HG03060 (cell line): ENCODE data around the gene TDP1.

Experiments
- ATAC-seq: cut with Tn5 transposase; IDR thresholded peaks from one replicate; pipeline ENCODE4 v1.9.1; 2021; ENCODE audit warnings: low read depth, moderate number of reproducible peaks; ENCODE audit not compliant: unreplicated experiment

TDP1 gene

DNA sequence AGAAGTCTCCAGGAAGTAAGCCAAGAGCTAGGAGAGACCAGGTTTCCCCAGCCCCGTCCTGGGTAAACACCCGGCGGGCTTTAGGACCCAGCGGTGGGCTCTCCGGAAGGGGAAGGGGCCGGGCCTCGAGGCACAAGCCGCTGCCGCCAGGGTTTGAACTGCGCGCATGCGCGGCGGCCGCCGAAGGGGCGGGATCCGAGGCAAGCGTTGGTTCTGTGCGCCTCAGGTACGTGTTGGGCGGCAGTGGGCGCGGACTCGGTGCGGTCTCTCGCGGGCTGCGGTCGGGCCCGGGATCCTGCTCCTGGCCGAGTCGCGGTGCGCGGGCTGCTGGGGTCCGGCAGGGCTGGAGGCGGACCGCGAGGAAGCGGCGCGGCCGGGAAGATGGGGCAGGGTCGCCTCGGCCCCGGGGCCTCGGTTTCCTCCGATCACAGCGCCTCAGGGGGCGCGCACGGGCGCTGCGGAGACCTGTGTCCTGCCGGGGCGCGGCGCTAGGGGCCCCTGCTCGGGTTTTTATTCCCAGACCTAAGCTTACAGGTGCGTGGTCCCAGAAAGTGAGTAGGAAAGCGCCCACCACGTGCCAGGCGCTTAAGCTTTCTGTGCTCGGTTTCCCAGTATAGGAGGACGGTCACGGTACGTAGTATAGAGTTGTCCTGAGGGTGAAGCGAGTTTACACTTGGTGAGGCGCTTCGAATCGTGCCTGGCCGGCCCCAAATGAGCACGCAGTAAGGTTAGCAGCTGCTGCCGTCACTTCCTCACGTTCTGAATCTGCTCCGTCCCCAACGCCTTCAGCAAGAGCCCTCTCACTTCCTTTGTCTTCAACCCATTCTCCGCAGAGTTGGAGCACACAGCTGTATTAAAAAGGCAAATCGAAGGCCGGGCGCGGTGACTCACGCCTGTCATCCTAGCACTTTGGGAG, at the start of gene TDP1:
Gene TDP1, plus strand, starts transcription at position 183 of the 916 bp plus-strand sequence. CDS start 7,188 bp downstream, outside the sequence.
- ATAC-seq, result peak; percentile 30

- no peak for ATAC-seq
Observed at GRCh38 chr14:89906000-89906399, 49.7 kb upstream of the TDP1 start.

- ATAC-seq, result no peak
Observed at GRCh38 chr14:89907655-89908054, 48.1 kb upstream of the TDP1 start.

DNA sequence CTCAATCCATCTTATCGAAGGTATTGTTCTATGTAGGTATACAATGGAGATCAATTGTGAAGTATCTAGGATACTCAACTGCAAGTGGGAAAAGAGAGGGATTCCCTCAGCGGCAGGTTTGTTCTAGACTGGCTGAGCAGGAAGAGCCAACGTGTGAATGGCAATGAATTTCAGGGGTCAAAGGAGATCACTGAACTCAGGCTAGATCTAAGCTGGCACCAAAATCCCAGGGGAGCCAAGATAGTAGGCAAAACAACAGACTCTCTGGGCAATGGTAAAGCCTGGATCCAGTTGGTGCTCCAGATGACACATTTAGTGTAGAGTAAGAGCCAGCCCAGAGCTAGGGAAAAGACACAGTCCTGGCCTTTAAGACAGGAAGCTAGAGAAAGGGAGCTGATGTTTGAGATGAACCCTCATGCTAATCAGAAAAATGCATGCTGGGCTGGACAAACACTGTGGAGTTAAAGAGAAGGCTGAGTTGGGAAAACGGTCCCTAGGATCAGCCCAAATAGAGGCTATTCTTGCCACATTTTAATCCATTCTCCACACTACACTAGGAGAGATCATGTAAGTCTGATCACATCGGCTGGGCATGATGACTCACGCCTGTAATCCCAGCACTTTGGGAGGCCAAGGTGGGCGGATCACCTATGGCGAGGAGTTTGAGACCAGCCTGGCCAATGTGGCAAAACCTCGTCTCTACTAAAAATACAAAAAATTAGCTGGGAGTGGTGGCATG, 46.8 kb upstream of the TDP1 start:
- no peak for ATAC-seq

DNA sequence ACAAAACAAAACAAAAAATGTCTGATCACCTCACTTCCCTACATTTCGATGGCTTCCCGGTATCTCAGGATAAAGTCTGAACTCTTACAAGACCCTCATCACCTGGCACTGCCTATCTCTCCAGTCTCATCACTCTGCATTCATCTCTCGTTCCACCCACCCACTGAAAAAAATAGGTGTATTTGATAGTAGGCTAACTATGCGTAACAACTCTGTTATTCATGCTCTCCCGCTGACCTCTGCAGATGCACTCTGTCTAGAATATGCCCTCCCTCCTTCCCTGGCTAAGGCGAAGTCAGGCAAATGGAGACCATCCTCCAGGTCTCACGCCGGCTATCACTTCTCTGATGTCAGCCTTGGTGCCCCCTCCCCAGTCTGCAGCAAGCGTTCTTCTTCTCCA, 46.1 kb upstream of the TDP1 start:
- no peak for ATAC-seq

GRCh38 chr14:89910691-89911009, 45.1 kb upstream of the TDP1 start:
- no peak for ATAC-seq

GRCh38 chr14:89911010-89911919, 44.5 kb upstream of the TDP1 start:
- no peak for ATAC-seq

DNA sequence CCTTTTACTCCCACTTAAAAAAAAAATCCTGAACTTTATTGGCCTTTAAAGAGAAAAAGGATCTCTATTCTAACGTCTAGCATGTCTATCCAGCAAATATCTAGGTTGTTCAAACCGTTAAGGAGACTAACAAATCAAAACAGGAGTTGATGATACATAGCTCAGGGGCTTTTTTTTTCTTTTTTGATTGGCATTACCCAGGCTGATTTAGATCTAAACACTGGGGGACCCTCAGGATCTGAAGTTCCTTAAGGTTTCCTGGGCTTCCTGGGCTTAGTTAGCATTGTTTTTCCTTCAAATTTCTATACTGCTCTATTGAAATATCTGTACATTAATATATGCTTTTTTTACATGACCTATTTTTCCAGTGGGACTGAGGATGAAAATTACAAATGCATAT, 43.5 kb upstream of the TDP1 start:
- ATAC-seq, result no peak

DNA sequence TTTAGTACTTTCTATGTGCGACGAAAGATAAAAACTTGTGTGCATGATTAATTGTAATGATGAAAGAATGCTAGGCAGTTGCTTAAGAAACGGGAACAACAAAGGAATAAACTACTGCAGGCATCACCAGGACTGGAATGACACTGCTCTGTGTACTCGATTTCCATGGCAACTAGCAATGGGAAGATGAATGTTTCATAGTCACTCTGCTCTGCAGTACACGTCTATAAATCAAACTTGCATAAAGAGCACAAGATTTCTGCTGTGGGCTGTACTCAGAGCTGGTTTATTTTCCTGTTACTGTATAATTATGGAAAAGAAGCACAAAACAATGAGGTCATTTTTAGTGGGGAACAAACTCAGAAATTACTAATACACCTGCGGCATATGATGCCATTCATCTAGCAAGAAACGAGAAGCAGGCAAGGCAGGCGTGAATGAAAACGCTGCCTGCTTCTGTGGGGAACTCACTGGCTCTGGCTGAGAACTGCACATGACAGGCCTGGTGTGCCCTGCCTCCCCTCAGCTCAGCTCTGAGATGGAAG, 43.0 kb upstream of the TDP1 start:
- ATAC-seq, result no peak

DNA sequence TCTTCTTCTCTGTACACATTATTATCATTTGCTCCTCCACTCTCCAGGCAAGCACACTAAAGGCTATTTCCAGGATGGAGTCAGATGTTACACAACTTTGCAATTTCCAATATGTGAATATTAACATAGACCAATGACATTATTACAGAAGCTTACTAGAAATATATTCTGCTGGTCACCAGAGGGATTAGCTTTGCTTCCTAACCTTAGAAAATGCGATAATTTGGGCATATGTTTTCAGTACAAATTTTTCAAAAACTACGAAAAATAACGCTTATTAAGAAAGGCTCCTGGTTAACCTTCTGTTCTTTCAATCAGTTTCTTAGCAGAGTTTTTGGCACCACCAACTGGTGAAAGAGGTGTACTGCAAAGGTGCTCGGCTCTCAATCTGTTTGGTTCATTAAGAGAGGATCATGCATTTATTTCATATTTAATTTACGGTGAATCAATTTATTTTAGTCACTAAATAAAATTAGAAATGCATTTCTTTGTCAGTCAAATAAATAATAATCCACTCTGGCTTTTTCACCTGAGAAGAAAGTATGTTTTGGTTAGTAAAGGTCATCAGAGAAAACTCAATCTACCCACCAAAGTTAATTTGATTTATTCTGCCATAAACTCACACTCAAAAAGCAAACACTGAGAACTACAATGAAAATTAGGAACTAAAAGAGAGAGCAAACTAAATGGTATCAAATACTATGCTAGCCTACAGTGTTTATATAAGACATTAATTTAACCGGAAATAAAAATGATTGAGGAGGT, 40.4 kb upstream of the TDP1 start:
- no peak for ATAC-seq

- ATAC-seq, result no peak
Observed at GRCh38 chr14:89918721-89919120, 37.0 kb upstream of the TDP1 start.

DNA sequence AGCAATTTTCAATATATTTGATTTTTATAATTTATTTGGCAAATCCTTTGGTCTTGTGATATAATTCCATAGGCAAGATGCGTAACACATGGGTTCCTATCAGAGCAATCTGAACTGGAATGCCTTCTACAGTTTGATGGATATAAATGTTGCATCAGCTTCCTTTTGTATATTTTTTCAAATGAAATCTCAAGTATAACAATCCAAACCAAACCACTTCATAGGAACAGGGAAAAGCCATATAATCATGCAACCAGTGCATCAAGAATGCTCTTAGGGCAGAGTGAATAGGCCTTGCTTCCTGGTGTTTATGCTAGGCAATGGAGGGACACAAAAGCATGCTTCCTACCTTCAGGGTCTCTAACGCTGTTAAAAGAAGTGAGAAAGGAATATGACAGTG, 35.7 kb upstream of the TDP1 start:
- ATAC-seq, result no peak

DNA sequence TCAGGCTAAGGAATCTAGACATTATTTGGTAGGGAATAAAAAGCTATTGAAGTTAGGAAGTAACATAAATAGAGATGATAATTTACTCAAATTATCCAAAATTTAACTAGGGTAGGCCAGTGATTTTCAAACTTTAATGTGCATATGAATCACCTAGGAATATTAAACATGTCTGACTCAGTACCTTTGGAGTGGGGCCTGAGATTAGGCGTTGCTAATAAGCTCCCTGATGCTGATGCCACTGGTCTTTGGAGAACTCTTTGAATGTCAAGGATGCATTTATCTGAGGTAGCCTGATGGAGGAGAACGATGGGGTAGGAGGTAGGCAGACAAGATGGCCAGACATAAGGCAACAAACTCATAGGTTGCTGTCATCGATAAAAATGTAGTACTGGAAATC, 34.4 kb upstream of the TDP1 start:
- no peak for ATAC-seq

- no peak for ATAC-seq
Observed at GRCh38 chr14:89922031-89922907, 33.5 kb upstream of the TDP1 start.

DNA sequence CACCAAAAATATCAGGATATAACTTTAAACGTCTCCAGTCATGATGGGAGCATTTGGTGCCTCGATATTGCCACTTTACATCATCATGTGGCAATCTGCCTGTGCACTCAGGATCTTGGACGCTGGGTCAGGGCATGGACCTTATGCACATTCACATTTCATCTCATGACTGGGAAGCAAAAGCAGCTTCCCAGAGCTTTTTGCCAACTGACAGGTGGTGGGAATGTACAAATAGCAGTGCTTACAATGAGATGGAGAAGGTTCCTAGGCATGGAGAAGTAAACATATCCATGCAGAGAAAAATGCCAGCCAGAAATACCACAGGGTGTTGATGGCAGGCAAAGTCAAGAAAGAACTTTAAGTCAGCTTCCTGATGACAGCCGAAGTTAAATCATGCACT, 31.5 kb upstream of the TDP1 start:
- no peak for ATAC-seq

- no peak for ATAC-seq
Observed at GRCh38 chr14:89926694-89927093, 29.0 kb upstream of the TDP1 start.

GRCh38 chr14:89927186-89927865, 28.4 kb upstream of the TDP1 start:
- ATAC-seq, result no peak

GRCh38 chr14:89933002-89933401, 22.7 kb upstream of the TDP1 start:
- no peak for ATAC-seq
